ENCODE results near the gene CORO2A. TPM values are rescaled to one million over a fixed set of nuclear protein-coding genes. Genes with fewer than 3 reads are reported as not detected.
A peak's percentile ranks its signal among the peaks of the same experiment; 100 is the strongest.

The CORO2A gene
- total and polyA plus RNA-seq, 8 donors = 2.8 to 26.7 (median 10.7) TPM

DNA sequence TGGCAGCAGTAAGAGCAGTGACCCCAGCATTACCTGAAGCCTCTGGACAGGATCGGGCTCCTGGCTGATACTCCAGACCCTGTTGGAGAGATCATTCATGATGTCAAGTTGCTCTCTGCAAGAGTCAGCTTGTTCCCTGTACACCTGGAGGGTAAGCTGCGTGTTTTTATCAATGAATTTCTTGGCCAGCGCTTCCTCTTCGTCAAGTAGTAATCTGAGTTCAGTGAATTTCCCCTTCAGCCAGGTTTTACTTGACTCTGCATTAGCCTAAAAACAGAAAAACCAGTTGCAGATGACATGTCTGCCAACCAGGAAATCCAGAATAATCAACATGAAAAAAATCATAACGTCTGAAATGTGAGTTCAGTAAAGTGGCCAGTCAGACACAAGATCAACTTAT is 92.5 kb downstream of the CORO2A start:
- DNase-seq = peak in 1 of 2 donors; percentile 41
- 28 to 57% (median 40%) methylated on average over 5 of the region's 5 CpGs for WGBS, 5 donors
- no peaks in the 10 kb centered on the region for H3K27me3 ChIP-seq
- H3K27ac ChIP-seq = peak overlapping the region in 1 of 5 donors; percentile 11
- no peaks in the 10 kb centered on the region for H3K9me3 ChIP-seq
- no peak overlapping the region for H3K4me3 ChIP-seq
- peaks cover 5 to 58% (median 25%) of the 10 kb centered on the region in 4 donors for H3K36me3 ChIP-seq
- TF ChIP-seq POLR2AphosphoS5 (IDR thresholded peaks at IDR 0.05) (no peak), POLR2A (IDR thresholded peaks at IDR 0.05) (no peak), EP300 (IDR thresholded peaks at IDR 0.05) (no peak), CTCF (IDR thresholded peaks at IDR 0.05) (no peak)
- H3K4me1 ChIP-seq = peaks cover 0 to 13% (median 5%) of the 10 kb centered on the region in 4 donors
- intact Hi-C loops (cut with DNase I; ENCODE audit: low total_unique reads) = loop anchor here (10.0 kb wide), 1 partner anchor 85 kb away; no protein-coding TSS in a partner anchor

- intact Hi-C loops (cut with DNase I; ENCODE audit: low total_unique reads) = loop anchor here (10.0 kb wide), 1 partner anchor 85 kb away; no protein-coding TSS in a partner anchor
- 93 to 97% (median 96%) methylated on average over 2 of the region's 2 CpGs for WGBS, 5 donors
- H3K27me3 ChIP-seq = no peaks in the 10 kb centered on the region
- peaks cover 5 to 58% (median 29%) of the 10 kb centered on the region in 4 donors for H3K36me3 ChIP-seq
- TF ChIP-seq POLR2A (IDR thresholded peaks at IDR 0.05) = no peak
- no peak for TF ChIP-seq EP300 (IDR thresholded peaks at IDR 0.05)
- TF ChIP-seq POLR2AphosphoS5 (IDR thresholded peaks at IDR 0.05) = no peak
- TF ChIP-seq CTCF (IDR thresholded peaks at IDR 0.05) = no peak
- peak overlapping the region in 1 of 5 donors; percentile 11 for H3K27ac ChIP-seq
- H3K9me3 ChIP-seq = no peaks in the 10 kb centered on the region
- H3K4me1 ChIP-seq = peaks cover 0 to 13% (median 5%) of the 10 kb centered on the region in 4 donors
- H3K4me3 ChIP-seq = no peak overlapping the region
- DNase-seq = no peak
Measured at GRCh38 chr9:98099346-98099745, 93.1 kb downstream of the CORO2A start.

DNA sequence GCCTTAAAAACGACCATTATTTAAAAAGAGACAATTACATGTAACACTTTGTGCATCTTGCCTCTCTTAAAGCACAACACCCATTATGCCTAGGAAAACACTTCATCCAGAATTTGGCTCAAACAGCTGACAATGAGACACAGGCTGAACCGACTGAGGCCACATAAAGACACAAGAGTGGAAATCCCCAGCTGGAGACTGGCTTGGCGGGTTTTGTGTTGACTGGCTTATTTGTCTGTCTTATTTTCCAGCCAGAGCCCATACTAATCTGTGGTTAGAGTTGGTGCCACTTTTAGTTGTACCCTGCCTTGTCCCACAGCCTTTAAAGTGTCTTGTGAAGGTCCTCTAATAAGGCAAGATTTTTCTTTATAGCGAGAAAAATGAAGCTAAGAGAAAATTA is 94.6 kb downstream of the CORO2A start:
- intact Hi-C loops (cut with DNase I; ENCODE audit: low total_unique reads) = loop anchor here (10.0 kb wide), 1 partner anchor 87 kb away; no protein-coding TSS in a partner anchor
- Histone ChIP-seq H3K4me1 (peaks cover 0 to 13% (median 5%) of the 10 kb centered on the region in 4 donors), H3K9me3 (no peaks in the 10 kb centered on the region), H3K36me3 (peaks cover 5 to 61% (median 34%) of the 10 kb centered on the region in 4 donors), H3K27me3 (no peaks in the 10 kb centered on the region), H3K4me3 (no peak overlapping the region), H3K27ac (no peak overlapping the region)
- peak in 1 of 2 donors; percentile 57 for DNase-seq
- 46 to 74% (median 59%) methylated on average over 4 of the region's 4 CpGs for WGBS, 5 donors
- TF ChIP-seq EP300 (IDR thresholded peaks at IDR 0.05) (no peak), CTCF (IDR thresholded peaks at IDR 0.05) (no peak), POLR2A (IDR thresholded peaks at IDR 0.05) (no peak), POLR2AphosphoS5 (IDR thresholded peaks at IDR 0.05) (no peak)

GRCh38 chr9:98096091-98096490 is 96.3 kb downstream of the CORO2A start:
- Histone ChIP-seq H3K36me3 (peaks cover 5 to 61% (median 36%) of the 10 kb centered on the region in 4 donors), H3K27ac (no peak overlapping the region), H3K4me1 (peaks cover 0 to 13% (median 5%) of the 10 kb centered on the region in 4 donors), H3K9me3 (no peaks in the 10 kb centered on the region), H3K4me3 (no peak overlapping the region), H3K27me3 (no peaks in the 10 kb centered on the region)
- intact Hi-C loops (cut with DNase I; ENCODE audit: low total_unique reads) = loop anchor here (10.0 kb wide), 1 partner anchor 89 kb away; no protein-coding TSS in a partner anchor
- 91 to 98% (median 94%) methylated on average over 4 to 5 of the region's 5 CpGs for WGBS, 5 donors
- TF ChIP-seq POLR2AphosphoS5 (IDR thresholded peaks at IDR 0.05) (no peak), EP300 (IDR thresholded peaks at IDR 0.05) (no peak), POLR2A (IDR thresholded peaks at IDR 0.05) (no peak), CTCF (IDR thresholded peaks at IDR 0.05) (no peak)
- DNase-seq = no peak
